GM23338 (cell line): ENCODE data around the gene HSF2BP. TPM values are rescaled to one million over a fixed set of nuclear protein-coding genes. Genes with fewer than 3 reads are reported as not detected.

Experiments used
- ATAC-seq: fragments of 200-7000 bp; cut with Tn5 transposase; 3 replicates; pipeline ENCODE4 v1.9.1; 2020
- DNase-seq: peaks from one replicate; pipeline ENCODE4 v3.0.0-alpha.2; 2015; ENCODE audit warnings: low spot score
- H2AFZ ChIP-seq: fragments of 200-600 bp; sonication (generic); 2 replicates; pipeline ENCODE4 v1.8.0; 2016; ENCODE audit warnings: antibody characterized with exemption, mild to moderate bottlenecking, moderate library complexity
- H3F3A ChIP-seq: fragments of 200-600 bp; sonication (generic); replicated peaks from 2 replicates; pipeline ENCODE4 v1.8.0; 2017; ENCODE audit warnings: antibody characterized with exemption, mixed run types, low read depth
- H3K27ac ChIP-seq: fragments of 200-600 bp; sonication (generic); 2 replicates; pipeline ENCODE4 v1.6.1; 2016; ENCODE audit warnings: low read depth
- H3K27me3 ChIP-seq: fragments of 200-600 bp; sonication (generic); 2 replicates; pipeline ENCODE4 v1.8.0; 2016; ENCODE audit warnings: mild to moderate bottlenecking, mixed run types, moderate library complexity; ENCODE audit not compliant: insufficient read depth
- H3K36me3 ChIP-seq: fragments of 200-600 bp; sonication (generic); 2 replicates; pipeline ENCODE4 v1.8.0; 2016; ENCODE audit warnings: mild to moderate bottlenecking; ENCODE audit not compliant: insufficient read depth
- H3K4me1 ChIP-seq: fragments of 200-600 bp; sonication (generic); 2 replicates; pipeline ENCODE4 v1.8.0; 2016; ENCODE audit warnings: mild to moderate bottlenecking, moderate library complexity; ENCODE audit not compliant: insufficient read depth
- H3K4me2 ChIP-seq: fragments of 200-600 bp; sonication (generic); 2 replicates; pipeline ENCODE4 v1.7.1; 2017; ENCODE audit warnings: mixed run types
- H3K4me3 ChIP-seq: fragments of 200-600 bp; sonication (generic); 2 replicates; pipeline ENCODE4 v1.6.1; 2016; ENCODE audit warnings: mixed run types
- H3K79me2 ChIP-seq: fragments of 200-600 bp; sonication (generic); replicated peaks from 2 replicates; pipeline ENCODE4 v1.8.0; 2017; ENCODE audit warnings: mild to moderate bottlenecking; ENCODE audit not compliant: insufficient read depth
- H3K9me2 ChIP-seq: fragments of 200-600 bp; sonication (generic); 2 replicates; pipeline ENCODE4 v1.8.0; 2017; ENCODE audit not compliant: insufficient read depth
- H4K20me1 ChIP-seq: fragments of 200-600 bp; sonication (generic); replicated peaks from 2 replicates; pipeline ENCODE4 v1.8.0; 2017; ENCODE audit warnings: mild to moderate bottlenecking; ENCODE audit not compliant: insufficient read depth
- H3K27ac Mint-ChIP-seq: 2 replicates; pipeline ENCODE4 v1.8.0; 2020; ENCODE audit warnings: inconsistent platforms, mild to moderate bottlenecking, moderate library complexity, mixed read lengths
- H3K27me3 Mint-ChIP-seq: 3 replicates; pipeline ENCODE4 v1.8.0; 2022; ENCODE audit warnings: low read depth, mild to moderate bottlenecking, moderate library complexity, mixed read lengths, inconsistent platforms; ENCODE audit not compliant: insufficient read depth, poor library complexity
- H3K36me3 Mint-ChIP-seq: 3 replicates; pipeline ENCODE4 v1.8.0; 2021; ENCODE audit warnings: low read depth, mild to moderate bottlenecking, inconsistent platforms, moderate library complexity, mixed read lengths
- H3K4me1 Mint-ChIP-seq: 3 replicates; pipeline ENCODE4 v1.8.0; 2020; ENCODE audit warnings: mild to moderate bottlenecking, inconsistent platforms, mixed read lengths
- H3K4me3 Mint-ChIP-seq: 3 replicates; pipeline ENCODE4 v1.8.0; 2021; ENCODE audit warnings: moderate library complexity, mild to moderate bottlenecking, inconsistent platforms, mixed read lengths
- H3K9me3 Mint-ChIP-seq: 3 replicates; pipeline ENCODE4 v1.8.0; 2020; ENCODE audit warnings: moderate library complexity, mild to moderate bottlenecking, inconsistent platforms, mixed read lengths
- CREB1 ChIP-seq: fragments of 250-450 bp; sonication (Bioruptor Pico); IDR thresholded peaks from 2 replicates; pipeline ENCODE4 v1.5.0; 2020; ENCODE audit warnings: low read depth, mild to moderate bottlenecking, moderate library complexity
- EZH2 ChIP-seq: fragments of 200-600 bp; sonication (generic); IDR thresholded peaks from one replicate; pipeline ENCODE4 v1.8.0; 2017; ENCODE audit warnings: antibody characterized with exemption, mild to moderate bottlenecking, low read depth; ENCODE audit not compliant: unreplicated experiment
- EZH2phosphoT487 ChIP-seq: fragments of 200-600 bp; sonication (generic); IDR thresholded peaks from one replicate; pipeline ENCODE4 v1.8.1; 2018; ENCODE audit warnings: antibody characterized with exemption; ENCODE audit not compliant: unreplicated experiment
- JUNB ChIP-seq: IDR thresholded peaks from one replicate; pipeline ENCODE4 v1.6.1; 2016; ENCODE audit warnings: antibody characterized with exemption; ENCODE audit not compliant: unreplicated experiment
- NANOG ChIP-seq: IDR thresholded peaks from 2 replicates; pipeline ENCODE4 v1.6.1; 2016; ENCODE audit warnings: antibody characterized with exemption, borderline replicate concordance
- POLR2AphosphoS5 ChIP-seq: IDR thresholded peaks from 2 replicates; pipeline ENCODE4 v1.6.1; 2016; ENCODE audit warnings: antibody characterized with exemption, low read depth
- STAT1 ChIP-seq: IDR thresholded peaks from one replicate; pipeline ENCODE4 v1.6.1; 2016; ENCODE audit warnings: antibody characterized with exemption; ENCODE audit not compliant: unreplicated experiment
- ZNF114 ChIP-seq: fragments of 250-450 bp; sonication (Bioruptor Pico); IDR thresholded peaks from 2 replicates; pipeline ENCODE4 v1.5.0; 2020; ENCODE audit warnings: mild to moderate bottlenecking, moderate library complexity
- ZNF331 ChIP-seq: fragments of 250-450 bp; sonication (Bioruptor Pico); IDR thresholded peaks from 2 replicates; pipeline ENCODE4 v1.5.0; 2020; ENCODE audit warnings: low read depth, mild to moderate bottlenecking, moderate library complexity
- polyA plus RNA-seq: library from polyadenylated mRNA; unstranded; fragments of >200 nt; fragmentation: Nextera tagmentation; extraction: Ambion mirVana; gene quantifications from 2 replicates; pipeline ENCODE4 v1.2.1, GENCODE V29; 2016
- total RNA-seq: library from RNA; depleted of rRNA; stranded (reverse); fragments of >200 nt; shearing (Covaris generic); gene quantifications from 2 replicates; pipeline ENCODE4 v1.2.3, GENCODE V29; 2014
- TF ChIP-seq, protein P1 (sequence below): fragments of 250-450 bp; sonication (Bioruptor Pico); IDR thresholded peaks from 2 replicates; pipeline ENCODE4 v1.5.0; 2020; ENCODE audit warnings: mild to moderate bottlenecking, moderate library complexity
- TF ChIP-seq, protein P2 (sequence below): IDR thresholded peaks from 2 replicates; pipeline ENCODE4 v1.6.1; 2016; ENCODE audit warnings: antibody characterized with exemption
- TF ChIP-seq, protein P3 (sequence below): IDR thresholded peaks from one replicate; pipeline ENCODE4 v1.6.1; 2018; ENCODE audit warnings: antibody characterized with exemption; ENCODE audit not compliant: unreplicated experiment
- TF ChIP-seq, protein P4 (sequence below), 2 experiments: fragments of 200-600 bp in 1 of 2; sonication (generic) in 1 of 2; conservative IDR thresholded peaks; 2 replicates each; pipeline versions ENCODE4 v1.5.1 to v1.6.1; 2016 to 2017; ENCODE audit warnings: antibody characterized with exemption in 2 of 2, low read depth in 2 of 2, mild to moderate bottlenecking in 2 of 2, moderate library complexity in 1 of 2

The HSF2BP gene
- total and polyA plus RNA-seq, 2 experiments from 2014 or later, result 0.78 to 2.0 TPM

DNA sequence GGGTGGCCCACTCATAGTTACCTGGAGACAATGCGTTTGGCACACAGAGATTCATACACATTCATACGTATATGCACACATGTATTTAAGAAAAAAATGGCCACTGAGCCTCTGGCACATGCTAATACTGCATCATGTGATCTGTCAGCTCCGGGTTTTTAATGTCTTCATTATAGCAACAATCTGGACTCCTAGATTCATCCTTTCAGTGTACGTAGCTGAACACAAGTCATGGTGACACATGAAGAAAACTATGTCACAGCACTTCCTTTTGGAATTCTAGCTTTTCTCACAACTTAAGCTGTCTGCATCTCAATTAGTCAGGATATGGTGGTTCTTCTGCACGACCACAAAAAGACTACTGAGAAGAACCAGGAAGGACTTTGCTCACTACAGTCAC is 24.7 kb downstream of the HSF2BP start:
- DNase-seq (no peak), ATAC-seq (no peak)
- H3F3A ChIP-seq, result no peaks in the 10 kb centered on the region
- H3K9me3 Mint-ChIP-seq, result no peaks in the 10 kb centered on the region
- TF ChIP-seq STAT1, result no peak
- TF ChIP-seq, protein P1, sequence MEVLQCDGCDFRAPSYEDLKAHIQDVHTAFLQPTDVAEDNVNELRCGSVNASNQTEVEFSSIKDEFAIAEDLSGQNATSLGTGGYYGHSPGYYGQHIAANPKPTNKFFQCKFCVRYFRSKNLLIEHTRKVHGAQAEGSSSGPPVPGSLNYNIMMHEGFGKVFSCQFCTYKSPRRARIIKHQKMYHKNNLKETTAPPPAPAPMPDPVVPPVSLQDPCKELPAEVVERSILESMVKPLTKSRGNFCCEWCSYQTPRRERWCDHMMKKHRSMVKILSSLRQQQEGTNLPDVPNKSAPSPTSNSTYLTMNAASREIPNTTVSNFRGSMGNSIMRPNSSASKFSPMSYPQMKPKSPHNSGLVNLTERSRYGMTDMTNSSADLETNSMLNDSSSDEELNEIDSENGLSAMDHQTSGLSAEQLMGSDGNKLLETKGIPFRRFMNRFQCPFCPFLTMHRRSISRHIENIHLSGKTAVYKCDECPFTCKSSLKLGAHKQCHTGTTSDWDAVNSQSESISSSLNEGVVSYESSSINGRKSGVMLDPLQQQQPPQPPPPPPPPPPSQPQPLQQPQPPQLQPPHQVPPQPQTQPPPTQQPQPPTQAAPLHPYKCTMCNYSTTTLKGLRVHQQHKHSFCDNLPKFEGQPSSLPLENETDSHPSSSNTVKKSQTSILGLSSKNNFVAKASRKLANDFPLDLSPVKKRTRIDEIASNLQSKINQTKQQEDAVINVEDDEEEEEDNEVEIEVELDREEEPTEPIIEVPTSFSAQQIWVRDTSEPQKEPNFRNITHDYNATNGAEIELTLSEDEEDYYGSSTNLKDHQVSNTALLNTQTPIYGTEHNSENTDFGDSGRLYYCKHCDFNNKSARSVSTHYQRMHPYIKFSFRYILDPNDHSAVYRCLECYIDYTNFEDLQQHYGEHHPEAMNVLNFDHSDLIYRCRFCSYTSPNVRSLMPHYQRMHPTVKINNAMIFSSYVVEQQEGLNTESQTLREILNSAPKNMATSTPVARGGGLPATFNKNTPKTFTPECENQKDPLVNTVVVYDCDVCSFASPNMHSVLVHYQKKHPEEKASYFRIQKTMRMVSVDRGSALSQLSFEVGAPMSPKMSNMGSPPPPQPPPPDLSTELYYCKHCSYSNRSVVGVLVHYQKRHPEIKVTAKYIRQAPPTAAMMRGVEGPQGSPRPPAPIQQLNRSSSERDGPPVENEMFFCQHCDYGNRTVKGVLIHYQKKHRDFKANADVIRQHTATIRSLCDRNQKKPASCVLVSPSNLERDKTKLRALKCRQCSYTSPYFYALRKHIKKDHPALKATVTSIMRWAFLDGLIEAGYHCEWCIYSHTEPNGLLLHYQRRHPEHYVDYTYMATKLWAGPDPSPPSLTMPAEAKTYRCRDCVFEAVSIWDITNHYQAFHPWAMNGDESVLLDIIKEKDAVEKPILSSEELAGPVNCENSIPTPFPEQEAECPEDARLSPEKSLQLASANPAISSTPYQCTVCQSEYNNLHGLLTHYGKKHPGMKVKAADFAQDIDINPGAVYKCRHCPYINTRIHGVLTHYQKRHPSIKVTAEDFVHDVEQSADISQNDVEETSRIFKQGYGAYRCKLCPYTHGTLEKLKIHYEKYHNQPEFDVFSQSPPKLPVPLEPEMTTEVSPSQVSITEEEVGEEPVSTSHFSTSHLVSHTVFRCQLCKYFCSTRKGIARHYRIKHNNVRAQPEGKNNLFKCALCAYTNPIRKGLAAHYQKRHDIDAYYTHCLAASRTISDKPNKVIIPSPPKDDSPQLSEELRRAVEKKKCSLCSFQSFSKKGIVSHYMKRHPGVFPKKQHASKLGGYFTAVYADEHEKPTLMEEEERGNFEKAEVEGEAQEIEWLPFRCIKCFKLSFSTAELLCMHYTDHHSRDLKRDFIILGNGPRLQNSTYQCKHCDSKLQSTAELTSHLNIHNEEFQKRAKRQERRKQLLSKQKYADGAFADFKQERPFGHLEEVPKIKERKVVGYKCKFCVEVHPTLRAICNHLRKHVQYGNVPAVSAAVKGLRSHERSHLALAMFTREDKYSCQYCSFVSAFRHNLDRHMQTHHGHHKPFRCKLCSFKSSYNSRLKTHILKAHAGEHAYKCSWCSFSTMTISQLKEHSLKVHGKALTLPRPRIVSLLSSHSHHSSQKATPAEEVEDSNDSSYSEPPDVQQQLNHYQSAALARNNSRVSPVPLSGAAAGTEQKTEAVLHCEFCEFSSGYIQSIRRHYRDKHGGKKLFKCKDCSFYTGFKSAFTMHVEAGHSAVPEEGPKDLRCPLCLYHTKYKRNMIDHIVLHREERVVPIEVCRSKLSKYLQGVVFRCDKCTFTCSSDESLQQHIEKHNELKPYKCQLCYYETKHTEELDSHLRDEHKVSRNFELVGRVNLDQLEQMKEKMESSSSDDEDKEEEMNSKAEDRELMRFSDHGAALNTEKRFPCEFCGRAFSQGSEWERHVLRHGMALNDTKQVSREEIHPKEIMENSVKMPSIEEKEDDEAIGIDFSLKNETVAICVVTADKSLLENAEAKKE (CRISPR knock-in tag), result no peak
- no peak for TF ChIP-seq ZNF331 (CRISPR knock-in tag)
- no peak for TF ChIP-seq POLR2AphosphoS5
- TF ChIP-seq, protein P2, sequence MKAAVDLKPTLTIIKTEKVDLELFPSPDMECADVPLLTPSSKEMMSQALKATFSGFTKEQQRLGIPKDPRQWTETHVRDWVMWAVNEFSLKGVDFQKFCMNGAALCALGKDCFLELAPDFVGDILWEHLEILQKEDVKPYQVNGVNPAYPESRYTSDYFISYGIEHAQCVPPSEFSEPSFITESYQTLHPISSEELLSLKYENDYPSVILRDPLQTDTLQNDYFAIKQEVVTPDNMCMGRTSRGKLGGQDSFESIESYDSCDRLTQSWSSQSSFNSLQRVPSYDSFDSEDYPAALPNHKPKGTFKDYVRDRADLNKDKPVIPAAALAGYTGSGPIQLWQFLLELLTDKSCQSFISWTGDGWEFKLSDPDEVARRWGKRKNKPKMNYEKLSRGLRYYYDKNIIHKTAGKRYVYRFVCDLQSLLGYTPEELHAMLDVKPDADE, result no peak
- TF ChIP-seq EZH2phosphoT487, result no peak
- TF ChIP-seq, protein P3, sequence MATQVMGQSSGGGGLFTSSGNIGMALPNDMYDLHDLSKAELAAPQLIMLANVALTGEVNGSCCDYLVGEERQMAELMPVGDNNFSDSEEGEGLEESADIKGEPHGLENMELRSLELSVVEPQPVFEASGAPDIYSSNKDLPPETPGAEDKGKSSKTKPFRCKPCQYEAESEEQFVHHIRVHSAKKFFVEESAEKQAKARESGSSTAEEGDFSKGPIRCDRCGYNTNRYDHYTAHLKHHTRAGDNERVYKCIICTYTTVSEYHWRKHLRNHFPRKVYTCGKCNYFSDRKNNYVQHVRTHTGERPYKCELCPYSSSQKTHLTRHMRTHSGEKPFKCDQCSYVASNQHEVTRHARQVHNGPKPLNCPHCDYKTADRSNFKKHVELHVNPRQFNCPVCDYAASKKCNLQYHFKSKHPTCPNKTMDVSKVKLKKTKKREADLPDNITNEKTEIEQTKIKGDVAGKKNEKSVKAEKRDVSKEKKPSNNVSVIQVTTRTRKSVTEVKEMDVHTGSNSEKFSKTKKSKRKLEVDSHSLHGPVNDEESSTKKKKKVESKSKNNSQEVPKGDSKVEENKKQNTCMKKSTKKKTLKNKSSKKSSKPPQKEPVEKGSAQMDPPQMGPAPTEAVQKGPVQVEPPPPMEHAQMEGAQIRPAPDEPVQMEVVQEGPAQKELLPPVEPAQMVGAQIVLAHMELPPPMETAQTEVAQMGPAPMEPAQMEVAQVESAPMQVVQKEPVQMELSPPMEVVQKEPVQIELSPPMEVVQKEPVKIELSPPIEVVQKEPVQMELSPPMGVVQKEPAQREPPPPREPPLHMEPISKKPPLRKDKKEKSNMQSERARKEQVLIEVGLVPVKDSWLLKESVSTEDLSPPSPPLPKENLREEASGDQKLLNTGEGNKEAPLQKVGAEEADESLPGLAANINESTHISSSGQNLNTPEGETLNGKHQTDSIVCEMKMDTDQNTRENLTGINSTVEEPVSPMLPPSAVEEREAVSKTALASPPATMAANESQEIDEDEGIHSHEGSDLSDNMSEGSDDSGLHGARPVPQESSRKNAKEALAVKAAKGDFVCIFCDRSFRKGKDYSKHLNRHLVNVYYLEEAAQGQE, result no peak
- TF ChIP-seq JUNB, result no peak
- TF ChIP-seq ZNF114 (CRISPR knock-in tag), result no peak
- TF ChIP-seq CREB1 (CRISPR knock-in tag), result no peak
- TF ChIP-seq NANOG, result no peak
- TF ChIP-seq, protein P4, sequence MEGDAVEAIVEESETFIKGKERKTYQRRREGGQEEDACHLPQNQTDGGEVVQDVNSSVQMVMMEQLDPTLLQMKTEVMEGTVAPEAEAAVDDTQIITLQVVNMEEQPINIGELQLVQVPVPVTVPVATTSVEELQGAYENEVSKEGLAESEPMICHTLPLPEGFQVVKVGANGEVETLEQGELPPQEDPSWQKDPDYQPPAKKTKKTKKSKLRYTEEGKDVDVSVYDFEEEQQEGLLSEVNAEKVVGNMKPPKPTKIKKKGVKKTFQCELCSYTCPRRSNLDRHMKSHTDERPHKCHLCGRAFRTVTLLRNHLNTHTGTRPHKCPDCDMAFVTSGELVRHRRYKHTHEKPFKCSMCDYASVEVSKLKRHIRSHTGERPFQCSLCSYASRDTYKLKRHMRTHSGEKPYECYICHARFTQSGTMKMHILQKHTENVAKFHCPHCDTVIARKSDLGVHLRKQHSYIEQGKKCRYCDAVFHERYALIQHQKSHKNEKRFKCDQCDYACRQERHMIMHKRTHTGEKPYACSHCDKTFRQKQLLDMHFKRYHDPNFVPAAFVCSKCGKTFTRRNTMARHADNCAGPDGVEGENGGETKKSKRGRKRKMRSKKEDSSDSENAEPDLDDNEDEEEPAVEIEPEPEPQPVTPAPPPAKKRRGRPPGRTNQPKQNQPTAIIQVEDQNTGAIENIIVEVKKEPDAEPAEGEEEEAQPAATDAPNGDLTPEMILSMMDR (conservative IDR thresholded peaks at IDR 0.05; ENCODE audit: low read depth in 2 of 2), result no peak
- no peak for TF ChIP-seq EZH2
- no peaks in the 10 kb centered on the region for H3K79me2 ChIP-seq
- H3K36me3 ChIP-seq, result no peaks in the 10 kb centered on the region
- no peak overlapping the region for H2AFZ ChIP-seq
- peaks cover 1% of the 10 kb centered on the region; the same call in 1 of the 3 replicates for H3K36me3 Mint-ChIP-seq
- no peak overlapping the region for H3K27ac Mint-ChIP-seq
- H4K20me1 ChIP-seq, result no peaks in the 10 kb centered on the region
- H3K27me3 ChIP-seq, result no peaks in the 10 kb centered on the region
- H3K27ac ChIP-seq, result no peak overlapping the region
- no peak overlapping the region for H3K4me2 ChIP-seq
- H3K4me1 Mint-ChIP-seq, result no peaks in the 10 kb centered on the region
- H3K4me3 Mint-ChIP-seq, result no peak overlapping the region
- H3K4me1 ChIP-seq, result no peaks in the 10 kb centered on the region
- no peaks in the 10 kb centered on the region for H3K9me2 ChIP-seq
- H3K4me3 ChIP-seq, result no peak overlapping the region
- no peaks in the 10 kb centered on the region for H3K27me3 Mint-ChIP-seq
